ENCODE results near the gene AGAP1. TPM values are rescaled to one million over a fixed set of nuclear protein-coding genes. Genes with fewer than 3 reads are reported as not detected.

AGAP1 gene
- total RNA-seq, 1 donor from 2014 or later, result 39.4 TPM

DNA sequence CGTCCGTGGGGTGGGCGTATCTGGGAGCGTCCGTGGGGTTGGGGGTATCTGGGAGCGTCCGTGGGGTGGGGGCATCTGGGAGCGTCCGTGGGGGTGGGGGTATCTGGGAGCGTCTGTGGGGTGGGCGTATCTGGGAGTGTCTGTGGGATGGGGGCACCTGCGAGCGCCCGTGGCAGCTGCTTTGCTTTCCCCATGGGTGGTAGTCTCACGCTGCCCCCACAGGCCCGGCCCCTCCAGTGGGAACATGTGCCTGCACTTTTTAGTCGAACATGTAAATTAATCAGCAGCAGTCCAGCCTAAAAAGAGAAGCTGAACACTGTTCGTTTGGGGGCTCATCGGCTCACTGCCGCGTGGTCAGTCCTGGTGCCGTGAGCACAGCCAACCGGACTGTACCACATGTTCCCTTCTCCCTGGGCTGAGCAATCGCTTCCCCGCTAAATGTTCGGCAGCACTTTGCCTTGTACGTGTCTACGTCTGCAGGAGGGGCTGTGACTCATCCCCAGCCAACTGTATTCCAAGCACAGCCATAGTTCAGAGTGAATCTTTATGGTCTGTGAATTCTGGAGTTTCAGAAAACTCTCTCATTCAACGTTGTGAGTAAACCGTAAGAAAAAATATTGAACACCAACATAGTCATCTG is 271.5 kb downstream of the AGAP1 start:
- Histone ChIP-seq H3K27me3 (ENCODE audit: insufficient read depth, low read length) (no peaks in the 10 kb centered on the region), H3K9me3 (ENCODE audit: insufficient read depth, low read depth, low read length) (no peaks in the 10 kb centered on the region), H3K79me2 (ENCODE audit: insufficient read depth, low read length) (no peaks in the 10 kb centered on the region), H3K27ac (ENCODE audit: low read depth, low read length) (no peak overlapping the region), H3K4me2 (ENCODE audit: low read length) (peak overlapping the region; percentile 1), H3K9ac (ENCODE audit: low read length) (peak overlapping the region; percentile 24), H3K4me1 (ENCODE audit: insufficient read depth, low read length) (peaks cover 8% of the 10 kb centered on the region), H3K36me3 (ENCODE audit: insufficient read depth, low read length) (no peaks in the 10 kb centered on the region), H3K4me3 (ENCODE audit: insufficient read depth, low read depth, low read length) (no peak overlapping the region), H4K20me1 (ENCODE audit: insufficient read depth, low read length) (no peaks in the 10 kb centered on the region), H2AFZ (ENCODE audit: low read depth, low read length) (peak overlapping the region; percentile 11)
- H3K27ac Mint-ChIP-seq (ENCODE audit: unreplicated experiment), result peak overlapping the region; percentile 70
- DNase-seq (ENCODE audit: low read depth) (peak; percentile 87), FAIRE-seq (no peak)
- H3K4me1 Mint-ChIP-seq (ENCODE audit: low read depth, unreplicated experiment), result peaks cover 16% of the 10 kb centered on the region
- no peaks in the 10 kb centered on the region for H3K9me3 Mint-ChIP-seq (ENCODE audit: unreplicated experiment)
- TF ChIP-seq, protein P1, sequence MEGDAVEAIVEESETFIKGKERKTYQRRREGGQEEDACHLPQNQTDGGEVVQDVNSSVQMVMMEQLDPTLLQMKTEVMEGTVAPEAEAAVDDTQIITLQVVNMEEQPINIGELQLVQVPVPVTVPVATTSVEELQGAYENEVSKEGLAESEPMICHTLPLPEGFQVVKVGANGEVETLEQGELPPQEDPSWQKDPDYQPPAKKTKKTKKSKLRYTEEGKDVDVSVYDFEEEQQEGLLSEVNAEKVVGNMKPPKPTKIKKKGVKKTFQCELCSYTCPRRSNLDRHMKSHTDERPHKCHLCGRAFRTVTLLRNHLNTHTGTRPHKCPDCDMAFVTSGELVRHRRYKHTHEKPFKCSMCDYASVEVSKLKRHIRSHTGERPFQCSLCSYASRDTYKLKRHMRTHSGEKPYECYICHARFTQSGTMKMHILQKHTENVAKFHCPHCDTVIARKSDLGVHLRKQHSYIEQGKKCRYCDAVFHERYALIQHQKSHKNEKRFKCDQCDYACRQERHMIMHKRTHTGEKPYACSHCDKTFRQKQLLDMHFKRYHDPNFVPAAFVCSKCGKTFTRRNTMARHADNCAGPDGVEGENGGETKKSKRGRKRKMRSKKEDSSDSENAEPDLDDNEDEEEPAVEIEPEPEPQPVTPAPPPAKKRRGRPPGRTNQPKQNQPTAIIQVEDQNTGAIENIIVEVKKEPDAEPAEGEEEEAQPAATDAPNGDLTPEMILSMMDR (IDR thresholded peaks at IDR 0.05; ENCODE audit: insufficient read depth, low read depth, low read length), result no peak
- TF ChIP-seq EZH2 (IDR thresholded peaks at IDR 0.05; ENCODE audit: insufficient read depth, low read length), result no peak
- no peaks in the 10 kb centered on the region for H3K27me3 Mint-ChIP-seq (ENCODE audit: low read depth, unreplicated experiment)
- no peak overlapping the region for H3K4me3 Mint-ChIP-seq (ENCODE audit: unreplicated experiment)
- H3K36me3 Mint-ChIP-seq (ENCODE audit: low read depth, unreplicated experiment), result peaks cover 6% of the 10 kb centered on the region

DNA sequence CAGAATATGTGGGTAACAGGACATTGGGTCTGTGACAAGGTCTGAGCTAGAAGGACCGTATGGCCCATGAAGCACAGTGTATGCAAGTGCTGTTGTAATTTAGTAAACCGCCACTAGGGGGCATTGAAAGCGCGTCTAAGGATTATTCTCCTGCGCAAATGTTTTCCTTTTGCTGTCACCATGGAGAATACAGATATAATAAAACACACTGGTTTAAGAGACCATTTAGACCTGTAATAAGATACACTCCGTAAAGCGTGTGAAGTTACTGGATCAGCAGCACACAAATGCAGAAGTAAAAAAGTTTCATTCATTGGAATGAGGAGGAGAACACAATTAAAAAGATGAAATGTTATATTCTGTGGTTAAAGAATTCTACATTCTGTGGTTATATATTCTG is 272.4 kb downstream of the AGAP1 start:
- no peaks in the 10 kb centered on the region for H3K27me3 ChIP-seq (ENCODE audit: insufficient read depth, low read length)
- TF ChIP-seq, protein P1 (IDR thresholded peaks at IDR 0.05; ENCODE audit: insufficient read depth, low read depth, low read length), result peak; percentile 97
- TF ChIP-seq EZH2 (IDR thresholded peaks at IDR 0.05; ENCODE audit: insufficient read depth, low read length), result no peak
- H3K27ac ChIP-seq (ENCODE audit: low read depth, low read length), result peak overlapping the region; percentile 20
- no peak overlapping the region for H2AFZ ChIP-seq (ENCODE audit: low read depth, low read length)
- DNase-seq (ENCODE audit: low read depth) (peak; percentile 56), FAIRE-seq (peak; percentile 99)
- H3K4me3 ChIP-seq (ENCODE audit: insufficient read depth, low read depth, low read length), result no peak overlapping the region
- H3K9me3 ChIP-seq (ENCODE audit: insufficient read depth, low read depth, low read length), result no peaks in the 10 kb centered on the region
- no peaks in the 10 kb centered on the region for H3K9me3 Mint-ChIP-seq (ENCODE audit: unreplicated experiment)
- H3K27ac Mint-ChIP-seq (ENCODE audit: unreplicated experiment), result peak overlapping the region; percentile 68
- peaks cover 8% of the 10 kb centered on the region for H3K4me1 ChIP-seq (ENCODE audit: insufficient read depth, low read length)
- H3K4me2 ChIP-seq (ENCODE audit: low read length), result peak overlapping the region; percentile 10
- no peaks in the 10 kb centered on the region for H3K27me3 Mint-ChIP-seq (ENCODE audit: low read depth, unreplicated experiment)
- peaks cover 16% of the 10 kb centered on the region for H3K4me1 Mint-ChIP-seq (ENCODE audit: low read depth, unreplicated experiment)
- H4K20me1 ChIP-seq (ENCODE audit: insufficient read depth, low read length), result no peaks in the 10 kb centered on the region
- no peaks in the 10 kb centered on the region for H3K36me3 ChIP-seq (ENCODE audit: insufficient read depth, low read length)
- no peak overlapping the region for H3K9ac ChIP-seq (ENCODE audit: low read length)
- H3K36me3 Mint-ChIP-seq (ENCODE audit: low read depth, unreplicated experiment), result peaks cover 4% of the 10 kb centered on the region
- H3K79me2 ChIP-seq (ENCODE audit: insufficient read depth, low read length), result no peaks in the 10 kb centered on the region
- no peak overlapping the region for H3K4me3 Mint-ChIP-seq (ENCODE audit: unreplicated experiment)

DNA sequence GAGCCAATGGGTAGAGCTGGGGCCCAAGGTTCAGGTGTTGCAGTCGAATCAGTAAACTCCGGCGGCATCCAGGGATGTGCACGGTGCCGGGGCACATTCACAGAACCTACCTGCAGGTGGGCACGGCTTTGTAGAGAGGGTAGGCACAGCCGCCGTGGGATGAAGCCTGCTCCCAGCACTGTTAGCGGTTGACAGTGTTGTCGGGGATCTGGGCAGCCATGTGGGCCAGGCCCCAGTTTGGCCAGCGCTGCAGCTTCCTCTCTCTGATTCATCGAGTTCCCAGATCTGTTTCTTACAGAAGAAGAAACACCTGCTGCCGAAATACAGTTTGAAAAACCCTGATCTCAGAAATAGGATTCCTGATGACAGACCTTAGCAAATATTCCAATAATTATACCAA is 274.8 kb downstream of the AGAP1 start:
- Histone ChIP-seq H3K4me3 (ENCODE audit: insufficient read depth, low read depth, low read length) (no peak overlapping the region), H3K27me3 (ENCODE audit: insufficient read depth, low read length) (no peaks in the 10 kb centered on the region), H3K9me3 (ENCODE audit: insufficient read depth, low read depth, low read length) (no peaks in the 10 kb centered on the region), H3K27ac (ENCODE audit: low read depth, low read length) (no peak overlapping the region), H2AFZ (ENCODE audit: low read depth, low read length) (no peak overlapping the region), H3K9ac (ENCODE audit: low read length) (no peak overlapping the region), H3K4me1 (ENCODE audit: insufficient read depth, low read length) (peaks cover 8% of the 10 kb centered on the region), H3K4me2 (ENCODE audit: low read length) (no peak overlapping the region), H3K36me3 (ENCODE audit: insufficient read depth, low read length) (no peaks in the 10 kb centered on the region), H4K20me1 (ENCODE audit: insufficient read depth, low read length) (no peaks in the 10 kb centered on the region), H3K79me2 (ENCODE audit: insufficient read depth, low read length) (no peaks in the 10 kb centered on the region)
- FAIRE-seq (no peak), DNase-seq (ENCODE audit: low read depth) (peak; percentile 4)
- Mint-ChIP-seq H3K4me3 (ENCODE audit: unreplicated experiment) (no peak overlapping the region), H3K27me3 (ENCODE audit: low read depth, unreplicated experiment) (no peaks in the 10 kb centered on the region), H3K4me1 (ENCODE audit: low read depth, unreplicated experiment) (peaks cover 19% of the 10 kb centered on the region), H3K27ac (ENCODE audit: unreplicated experiment) (no peak overlapping the region), H3K9me3 (ENCODE audit: unreplicated experiment) (no peaks in the 10 kb centered on the region), H3K36me3 (ENCODE audit: low read depth, unreplicated experiment) (peaks cover 8% of the 10 kb centered on the region)
- no peak for TF ChIP-seq EZH2 (IDR thresholded peaks at IDR 0.05; ENCODE audit: insufficient read depth, low read length)
